H7 (cell line): ENCODE measurements around the gene NEK7. TPM values are rescaled to one million over a fixed set of nuclear protein-coding genes. Genes with fewer than 3 reads are reported as not detected.

Source experiments
- DNase-seq: peaks from one replicate; pipeline ENCODE4 v3.0.0; 2012
- H3K27me3 ChIP-seq: 2 replicates; pipeline ENCODE4 v1.6.0; 2011; ENCODE audit warnings: mild to moderate bottlenecking, low read length; ENCODE audit not compliant: control insufficient read depth, insufficient read depth
- H3K36me3 ChIP-seq: replicated peaks from 2 replicates; pipeline ENCODE4 v1.5.1; 2011; ENCODE audit warnings: low read length; ENCODE audit not compliant: control insufficient read depth, insufficient read depth
- H3K4me3 ChIP-seq: 2 replicates; pipeline ENCODE4 v1.5.1; 2011; ENCODE audit warnings: low read depth, mild to moderate bottlenecking, control low read depth, low read length, moderate library complexity; ENCODE audit not compliant: insufficient read depth
- total RNA-seq: library from RNA; depleted of rRNA; stranded (reverse); fragments of >200 nt; shearing (Covaris generic); gene quantifications from 2 replicates; pipeline ENCODE4 v1.2.3, GENCODE V29; 2014

The NEK7 gene
- total RNA-seq, 1 experiment from 2014 or later, result 20.3 TPM

- no peak overlapping the region for H3K4me3 ChIP-seq
Observed at GRCh38 chr1:198318085-198318484, 161.3 kb downstream of the NEK7 start.

GRCh38 chr1:198320759-198321158 is 164.0 kb downstream of the NEK7 start:
- no peak for DNase-seq
- Histone ChIP-seq H3K36me3 (no peaks in the 10 kb centered on the region), H3K4me3 (no peak overlapping the region), H3K27me3 (no peaks in the 10 kb centered on the region)

More at GRCh38 chr1:198318085-198318484, 161.3 kb downstream of the NEK7 start:
- DNase-seq, result no peak
- Histone ChIP-seq H3K27me3 (no peaks in the 10 kb centered on the region), H3K36me3 (no peaks in the 10 kb centered on the region)

GRCh38 chr1:198326232-198326631 is 169.4 kb downstream of the NEK7 start:
- Histone ChIP-seq H3K4me3 (no peak overlapping the region), H3K27me3 (no peaks in the 10 kb centered on the region), H3K36me3 (no peaks in the 10 kb centered on the region)
- DNase-seq, result no peak

- Histone ChIP-seq H3K36me3 (no peaks in the 10 kb centered on the region), H3K4me3 (no peak overlapping the region), H3K27me3 (no peaks in the 10 kb centered on the region)
- DNase-seq, result no peak
Observed at GRCh38 chr1:198326915-198327314, 170.1 kb downstream of the NEK7 start.

GRCh38 chr1:198328458-198329032 is 171.7 kb downstream of the NEK7 start:
- no peaks in the 10 kb centered on the region for H3K27me3 ChIP-seq
- no peak for DNase-seq
- H3K36me3 ChIP-seq, result no peaks in the 10 kb centered on the region
- no peak overlapping the region for H3K4me3 ChIP-seq

GRCh38 chr1:198330982-198331615 is 174.3 kb downstream of the NEK7 start:
- no peak for DNase-seq
- Histone ChIP-seq H3K27me3 (no peaks in the 10 kb centered on the region), H3K36me3 (no peaks in the 10 kb centered on the region), H3K4me3 (no peak overlapping the region)

- DNase-seq, result no peak
- Histone ChIP-seq H3K36me3 (no peaks in the 10 kb centered on the region), H3K27me3 (no peaks in the 10 kb centered on the region), H3K4me3 (no peak overlapping the region)
Observed at GRCh38 chr1:198333744-198334143, 176.9 kb downstream of the NEK7 start.

- DNase-seq, result no peak
- H3K27me3 ChIP-seq, result no peaks in the 10 kb centered on the region
- H3K36me3 ChIP-seq, result no peaks in the 10 kb centered on the region
- H3K4me3 ChIP-seq, result no peak overlapping the region
Observed at GRCh38 chr1:198335663-198336062, 178.9 kb downstream of the NEK7 start.

- Histone ChIP-seq H3K27me3 (no peaks in the 10 kb centered on the region), H3K4me3 (no peak overlapping the region), H3K36me3 (no peaks in the 10 kb centered on the region)
- DNase-seq, result no peak
Observed at GRCh38 chr1:198337886-198338285, 181.1 kb downstream of the NEK7 start.

- Histone ChIP-seq H3K27me3 (no peaks in the 10 kb centered on the region), H3K36me3 (no peaks in the 10 kb centered on the region), H3K4me3 (no peak overlapping the region)
- DNase-seq, result no peak
Observed at GRCh38 chr1:198340139-198340538, 183.3 kb downstream of the NEK7 start.

- no peaks in the 10 kb centered on the region for H3K27me3 ChIP-seq
Observed at GRCh38 chr1:198346178-198346577, 189.4 kb downstream of the NEK7 start.

GRCh38 chr1:198350456-198350855 is 193.7 kb downstream of the NEK7 start:
- no peak for DNase-seq
- Histone ChIP-seq H3K4me3 (no peak overlapping the region), H3K27me3 (no peaks in the 10 kb centered on the region), H3K36me3 (no peaks in the 10 kb centered on the region)

More at GRCh38 chr1:198346178-198346577, 189.4 kb downstream of the NEK7 start:
- no peak for DNase-seq
- Histone ChIP-seq H3K36me3 (no peaks in the 10 kb centered on the region), H3K4me3 (no peak overlapping the region)

- no peaks in the 10 kb centered on the region for H3K27me3 ChIP-seq
- no peaks in the 10 kb centered on the region for H3K36me3 ChIP-seq
- H3K4me3 ChIP-seq, result no peak overlapping the region
- no peak for DNase-seq
Observed at GRCh38 chr1:198352975-198353695, 196.3 kb downstream of the NEK7 start.

GRCh38 chr1:198357937-198358336 is 201.1 kb downstream of the NEK7 start:
- no peak for DNase-seq
- Histone ChIP-seq H3K4me3 (no peak overlapping the region), H3K36me3 (no peaks in the 10 kb centered on the region), H3K27me3 (no peaks in the 10 kb centered on the region)

GRCh38 chr1:198359024-198359653 is 202.3 kb downstream of the NEK7 start:
- DNase-seq, result no peak
- H3K27me3 ChIP-seq, result no peaks in the 10 kb centered on the region
- H3K4me3 ChIP-seq, result no peak overlapping the region
- H3K36me3 ChIP-seq, result no peaks in the 10 kb centered on the region
